ENCODE measurements around the gene PNPLA7.

Gene PNPLA7

DNA sequence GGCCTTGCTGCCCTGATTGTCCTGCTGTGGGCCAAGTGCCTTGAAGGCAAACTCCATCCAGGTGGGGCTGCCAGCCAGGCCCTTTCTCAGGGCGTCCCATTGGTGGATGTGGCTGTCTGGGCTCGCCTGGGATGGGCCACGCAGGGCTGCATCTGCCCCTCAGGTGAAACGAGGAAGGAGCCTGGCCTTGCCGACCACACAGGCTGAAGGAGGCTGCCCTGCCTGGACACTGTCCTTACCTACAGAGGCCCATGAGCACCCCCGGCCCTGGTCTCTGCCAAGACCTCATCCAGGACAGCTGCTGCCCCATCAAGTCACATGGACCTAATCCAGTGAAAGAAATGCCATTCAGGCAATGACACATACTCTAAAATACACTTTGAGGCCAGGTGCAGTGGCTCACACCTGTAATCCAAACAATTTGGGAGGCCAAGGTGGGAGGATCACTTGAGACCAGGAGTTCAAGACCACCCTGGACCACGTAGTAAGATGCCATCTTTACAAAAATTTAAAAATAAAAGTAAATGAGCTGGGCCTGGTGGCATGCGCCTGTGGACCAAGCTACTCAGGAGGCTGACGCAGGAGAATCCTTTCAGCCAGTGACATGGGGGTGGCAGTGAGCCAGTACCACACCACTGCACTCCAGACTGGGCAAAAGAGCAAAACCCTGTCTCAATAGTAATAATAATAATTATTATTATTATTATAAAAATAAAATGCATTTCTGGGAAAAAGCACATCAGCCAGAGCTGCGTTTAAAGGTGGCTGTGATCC lies 33.9 kb downstream of the PNPLA7 start:
- TF ChIP-seq, protein P1, sequence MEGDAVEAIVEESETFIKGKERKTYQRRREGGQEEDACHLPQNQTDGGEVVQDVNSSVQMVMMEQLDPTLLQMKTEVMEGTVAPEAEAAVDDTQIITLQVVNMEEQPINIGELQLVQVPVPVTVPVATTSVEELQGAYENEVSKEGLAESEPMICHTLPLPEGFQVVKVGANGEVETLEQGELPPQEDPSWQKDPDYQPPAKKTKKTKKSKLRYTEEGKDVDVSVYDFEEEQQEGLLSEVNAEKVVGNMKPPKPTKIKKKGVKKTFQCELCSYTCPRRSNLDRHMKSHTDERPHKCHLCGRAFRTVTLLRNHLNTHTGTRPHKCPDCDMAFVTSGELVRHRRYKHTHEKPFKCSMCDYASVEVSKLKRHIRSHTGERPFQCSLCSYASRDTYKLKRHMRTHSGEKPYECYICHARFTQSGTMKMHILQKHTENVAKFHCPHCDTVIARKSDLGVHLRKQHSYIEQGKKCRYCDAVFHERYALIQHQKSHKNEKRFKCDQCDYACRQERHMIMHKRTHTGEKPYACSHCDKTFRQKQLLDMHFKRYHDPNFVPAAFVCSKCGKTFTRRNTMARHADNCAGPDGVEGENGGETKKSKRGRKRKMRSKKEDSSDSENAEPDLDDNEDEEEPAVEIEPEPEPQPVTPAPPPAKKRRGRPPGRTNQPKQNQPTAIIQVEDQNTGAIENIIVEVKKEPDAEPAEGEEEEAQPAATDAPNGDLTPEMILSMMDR (IDR thresholded peaks at IDR 0.05), result no peak

DNA sequence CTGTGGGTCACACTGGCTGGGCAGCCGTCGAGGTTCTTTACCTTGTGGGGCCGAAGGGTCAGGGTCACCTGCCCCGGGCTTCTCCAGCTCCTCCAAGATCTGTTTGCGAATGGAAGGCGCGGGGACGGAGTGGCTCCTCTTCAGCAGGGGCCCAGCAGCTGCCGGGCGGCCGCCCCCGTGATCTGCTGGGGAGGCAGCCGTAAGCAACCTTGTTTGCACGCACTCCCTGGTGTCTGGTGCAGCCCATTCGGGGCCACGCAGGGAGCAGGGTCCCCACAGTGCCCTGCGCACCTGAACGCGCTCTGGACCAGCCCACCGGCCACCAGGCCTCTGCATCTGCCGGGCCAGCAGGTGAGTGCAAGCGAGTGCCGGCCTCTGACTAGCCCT lies 34.9 kb downstream of the PNPLA7 start:
- TF ChIP-seq, protein P1 (IDR thresholded peaks at IDR 0.05), result no peak

DNA sequence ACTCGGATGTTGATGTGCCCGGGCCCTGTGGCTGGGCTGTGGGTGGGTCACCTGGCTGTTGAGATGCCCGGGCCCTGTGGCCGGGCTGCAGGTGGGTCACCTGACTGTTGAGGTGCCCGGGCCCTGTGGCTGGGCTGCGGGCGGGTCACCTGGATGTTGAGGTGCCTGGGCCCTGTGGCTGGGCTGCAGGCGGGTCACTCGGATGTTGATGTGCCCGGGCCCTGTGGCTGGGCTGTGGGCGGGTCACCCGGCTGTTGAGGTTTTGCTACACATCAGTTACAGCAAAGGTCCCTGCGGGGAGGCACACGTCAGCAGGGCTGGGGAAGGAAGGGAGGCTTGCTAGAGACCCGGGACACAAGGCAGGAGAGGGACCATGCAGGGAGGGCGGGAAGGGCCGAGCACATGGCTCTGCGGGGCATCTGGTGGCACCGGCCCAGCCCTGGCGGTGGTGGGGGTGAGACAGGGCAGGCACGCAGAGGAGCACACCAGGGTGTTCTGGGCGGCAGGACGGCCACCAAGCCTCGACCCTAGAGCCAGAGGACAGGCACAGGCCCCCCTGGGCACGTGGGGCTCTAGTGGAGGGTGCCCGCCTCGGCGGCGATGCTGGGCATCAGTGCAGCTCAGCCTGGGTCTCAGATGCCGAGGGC lies 35.4 kb downstream of the PNPLA7 start:
- TF ChIP-seq, protein P1 (IDR thresholded peaks at IDR 0.05), result no peak

DNA sequence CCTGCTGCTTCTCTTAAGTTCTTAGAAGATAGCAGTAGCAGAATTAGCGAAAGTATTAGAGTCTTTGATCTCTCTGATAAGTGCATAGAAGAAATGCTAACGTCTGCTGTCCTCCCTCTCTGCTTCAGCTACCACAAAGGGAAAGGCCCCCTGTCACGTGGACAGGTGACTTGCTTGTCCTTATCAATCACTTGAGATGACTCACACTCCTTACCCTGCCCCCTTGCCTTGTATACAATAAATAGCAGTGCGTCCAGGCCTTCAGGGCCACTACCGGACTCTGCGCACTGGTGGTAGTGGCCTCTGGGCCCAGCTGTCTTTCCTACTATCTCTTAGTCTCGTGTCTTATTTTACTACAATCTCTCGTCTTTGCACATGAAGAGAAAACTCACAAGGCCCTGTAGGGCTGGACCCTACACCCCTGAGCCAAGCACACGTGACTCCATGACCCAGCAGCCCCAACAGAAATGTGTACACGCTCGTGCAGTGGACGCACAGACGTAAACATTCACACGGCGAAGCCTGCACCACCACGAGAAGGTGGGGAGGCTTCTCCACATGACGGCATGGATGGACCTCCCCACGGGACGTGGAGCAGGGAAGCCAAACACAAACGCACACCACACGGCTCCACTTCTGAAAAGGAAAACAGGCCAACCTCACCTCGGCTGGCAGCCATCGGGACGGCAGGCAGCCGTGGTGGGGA lies 38.3 kb downstream of the PNPLA7 start:
- TF ChIP-seq, protein P1 (IDR thresholded peaks at IDR 0.05), result no peak

DNA sequence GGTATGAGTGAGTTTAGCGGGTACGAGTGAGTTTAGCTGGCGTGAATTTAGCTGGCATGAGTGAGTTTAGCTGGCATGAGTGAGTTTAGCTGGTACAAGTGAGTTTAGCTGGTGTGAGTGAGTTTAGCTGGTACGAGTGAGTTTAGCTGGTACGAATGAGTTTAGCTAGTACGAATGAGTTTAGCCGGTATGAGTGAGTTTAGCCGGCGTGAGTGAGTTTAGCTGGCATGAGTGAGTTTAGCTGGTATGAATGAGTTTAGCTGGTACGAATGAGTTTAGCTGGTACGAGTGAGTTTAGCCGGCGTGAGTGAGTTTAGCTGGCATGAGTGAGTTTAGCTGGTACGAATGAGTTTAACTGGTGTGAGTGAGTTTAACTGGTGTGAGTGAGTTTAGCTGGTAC lies 41.0 kb downstream of the PNPLA7 start:
- TF ChIP-seq, protein P1 (IDR thresholded peaks at IDR 0.05), result no peak

DNA sequence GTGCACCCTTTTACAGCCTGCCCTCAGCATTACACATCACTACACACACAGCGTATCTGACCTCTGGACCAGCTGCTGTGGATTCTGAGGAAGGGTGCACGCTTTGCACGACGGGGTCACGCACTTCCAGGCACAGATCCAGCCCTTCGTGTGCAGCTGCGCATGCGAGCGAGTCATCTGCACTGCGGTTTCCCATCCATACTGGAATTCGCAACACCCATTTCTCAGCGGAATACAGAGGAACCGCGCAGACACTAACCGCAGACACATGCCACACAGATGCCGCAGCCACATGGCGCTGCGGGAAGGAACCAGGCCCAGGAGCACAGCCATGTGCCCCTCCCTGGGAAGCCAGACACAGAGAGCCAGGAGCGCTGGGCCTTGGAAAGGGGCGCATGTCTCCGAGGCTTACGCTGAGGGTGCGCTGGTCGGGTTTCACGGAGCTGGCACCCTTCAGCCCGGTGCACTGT lies 43.5 kb downstream of the PNPLA7 start:
- TF ChIP-seq, protein P1 (IDR thresholded peaks at IDR 0.05), result no peak

DNA sequence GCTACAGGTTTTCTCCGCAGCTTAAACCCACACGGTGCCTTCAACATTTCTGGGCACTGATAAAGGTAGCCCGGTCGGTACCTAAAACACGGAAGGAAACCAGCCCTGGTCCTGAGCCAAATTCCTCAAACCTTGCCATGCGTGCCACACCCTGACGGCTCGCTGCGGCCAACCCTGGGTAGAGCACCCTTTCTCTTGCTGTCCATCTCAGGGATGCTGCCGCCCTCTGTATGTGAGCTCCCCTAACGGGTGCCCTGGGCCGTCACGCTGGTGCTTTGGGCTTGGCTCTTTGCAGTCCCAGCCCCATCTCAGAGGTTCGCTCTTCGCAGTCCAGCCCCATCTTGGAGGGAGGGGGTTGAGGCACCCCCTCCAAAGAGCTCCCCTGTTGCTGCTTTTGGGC lies 43.9 kb downstream of the PNPLA7 start:
- TF ChIP-seq, protein P1 (IDR thresholded peaks at IDR 0.05), result no peak
